WTC11 (cell line): ENCODE results near the gene RAB3D. TPM values are rescaled to one million over a fixed set of nuclear protein-coding genes. Genes with fewer than 3 reads are reported as not detected.

Source experiments
- ATAC-seq: fragments of 200-7000 bp; cut with Tn5 transposase; 2 replicates; pipeline ENCODE4 v1.10.0; 2021; ENCODE audit warnings: mild to moderate bottlenecking, moderate library complexity
- CTCF ChIA-PET: fragments of 300-600 bp; sonication (Branson Sonifier 250); formaldehyde crosslinking; loops from one replicate; lab custom pipeline; 2021; ENCODE audit warnings: antibody characterized with exemption; lab: Charles Lee
- POLR2A ChIA-PET: fragments of 350-600 bp; sonication (Branson Sonifier 250); formaldehyde crosslinking; loops from one replicate; lab custom pipeline; 2021; ENCODE audit warnings: antibody characterized with exemption; lab: Charles Lee
- DNase-seq: peaks from one replicate; pipeline ENCODE4 v3.0.0; 2021; ENCODE audit warnings: low spot score
- H3K27ac Mint-ChIP-seq: 2 replicates; pipeline ENCODE4 v1.8.0; 2021; ENCODE audit warnings: mixed read lengths
- H3K27me3 Mint-ChIP-seq: 2 replicates; pipeline ENCODE4 v1.8.0; 2021; ENCODE audit warnings: low read depth, mild to moderate bottlenecking, moderate library complexity, mixed read lengths
- H3K36me3 Mint-ChIP-seq: 2 replicates; pipeline ENCODE4 v1.8.0; 2021; ENCODE audit warnings: mixed read lengths
- H3K4me1 Mint-ChIP-seq: 2 replicates; pipeline ENCODE4 v1.8.0; 2022; ENCODE audit warnings: mixed read lengths
- H3K4me3 Mint-ChIP-seq: 2 replicates; pipeline ENCODE4 v1.8.0; 2021; ENCODE audit warnings: mild to moderate bottlenecking, moderate library complexity, mixed read lengths
- H3K9me3 Mint-ChIP-seq: 2 replicates; pipeline ENCODE4 v1.8.0; 2021; ENCODE audit warnings: mixed read lengths
- AR ChIP-seq: fragments of 250-450 bp; sonication (Bioruptor Pico); IDR thresholded peaks from 2 replicates; pipeline ENCODE4 v1.9.0; 2021; ENCODE audit warnings: mild to moderate bottlenecking
- CDX4 ChIP-seq: fragments of 250-450 bp; sonication (Bioruptor Pico); IDR thresholded peaks from 2 replicates; pipeline ENCODE4 v1.9.0; 2021; ENCODE audit warnings: moderate library complexity, mild to moderate bottlenecking, inconsistent platforms, borderline replicate concordance
- CREM ChIP-seq: sonication (generic); formaldehyde crosslinking; IDR thresholded peaks from 2 replicates; pipeline ENCODE4 v1.8.1; 2022; ENCODE audit warnings: mild to moderate bottlenecking, missing genetic modification reagents, moderate library complexity
- E2F4 ChIP-seq: sonication (generic); formaldehyde crosslinking; IDR thresholded peaks from 2 replicates; pipeline ENCODE4 v1.8.1; 2022; ENCODE audit warnings: low read depth, mild to moderate bottlenecking, moderate library complexity, missing genetic modification reagents, borderline replicate concordance
- ELF4 ChIP-seq: sonication (generic); formaldehyde crosslinking; IDR thresholded peaks from 2 replicates; pipeline ENCODE4 v1.8.1; 2022; ENCODE audit warnings: low read depth, mild to moderate bottlenecking, moderate library complexity, missing genetic modification reagents
- EMX1 ChIP-seq: fragments of 250-450 bp; sonication (Bioruptor Pico); IDR thresholded peaks from 2 replicates; pipeline ENCODE4 v1.8.0; 2021; ENCODE audit warnings: mild to moderate bottlenecking
- ETV6 ChIP-seq: sonication (generic); formaldehyde crosslinking; IDR thresholded peaks from 2 replicates; pipeline ENCODE4 v1.8.1; 2022; ENCODE audit warnings: mild to moderate bottlenecking, missing genetic modification reagents
- GABPB1 ChIP-seq: sonication (generic); formaldehyde crosslinking; IDR thresholded peaks from 2 replicates; pipeline ENCODE4 v1.8.1; 2023; ENCODE audit warnings: mild to moderate bottlenecking, missing genetic modification reagents
- GRHL2 ChIP-seq: fragments of 250-450 bp; sonication (Bioruptor Pico); IDR thresholded peaks from 2 replicates; pipeline ENCODE4 v1.8.0; 2022; ENCODE audit warnings: mild to moderate bottlenecking, moderate library complexity; ENCODE audit not compliant: insufficient replicate concordance, severe bottlenecking
- HMGA2 ChIP-seq: fragments of 250-450 bp; sonication (Bioruptor Pico); IDR thresholded peaks from 2 replicates; pipeline ENCODE4 v1.4.0; 2021; ENCODE audit warnings: mild to moderate bottlenecking, moderate library complexity
- HMGXB4 ChIP-seq: sonication (generic); formaldehyde crosslinking; IDR thresholded peaks from 2 replicates; pipeline ENCODE4 v1.8.1; 2023; ENCODE audit warnings: mild to moderate bottlenecking, moderate library complexity, missing genetic modification reagents
- MAX ChIP-seq: sonication (generic); formaldehyde crosslinking; IDR thresholded peaks from 2 replicates; pipeline ENCODE4 v1.8.0; 2022; ENCODE audit warnings: mild to moderate bottlenecking, missing genetic modification reagents
- MLX ChIP-seq: sonication (generic); formaldehyde crosslinking; IDR thresholded peaks from 2 replicates; pipeline ENCODE4 v1.8.1; 2023; ENCODE audit warnings: mild to moderate bottlenecking, missing genetic modification reagents, moderate library complexity
- NFE2L1 ChIP-seq: sonication (generic); formaldehyde crosslinking; IDR thresholded peaks from 2 replicates; pipeline ENCODE4 v1.8.1; 2023; ENCODE audit warnings: missing genetic modification reagents
- PREB ChIP-seq: sonication (generic); formaldehyde crosslinking; IDR thresholded peaks from 2 replicates; pipeline ENCODE4 v1.8.1; 2022; ENCODE audit warnings: mild to moderate bottlenecking, missing genetic modification reagents, moderate library complexity, borderline replicate concordance
- SMAD4 ChIP-seq: sonication (generic); formaldehyde crosslinking; IDR thresholded peaks from 2 replicates; pipeline ENCODE4 v1.8.0; 2022; ENCODE audit warnings: mild to moderate bottlenecking, missing genetic modification reagents
- TEAD1 ChIP-seq: sonication (generic); formaldehyde crosslinking; IDR thresholded peaks from 2 replicates; pipeline ENCODE4 v1.8.0; 2022; ENCODE audit warnings: mild to moderate bottlenecking, missing genetic modification reagents
- ZBTB21 ChIP-seq: sonication (generic); formaldehyde crosslinking; IDR thresholded peaks from 2 replicates; pipeline ENCODE4 v1.8.1; 2023; ENCODE audit warnings: mild to moderate bottlenecking, missing genetic modification reagents, borderline replicate concordance
- ZNF138 ChIP-seq: sonication (generic); formaldehyde crosslinking; conservative IDR thresholded peaks from 2 replicates; pipeline ENCODE4 v1.8.1; 2022; ENCODE audit warnings: mild to moderate bottlenecking, moderate library complexity, missing genetic modification reagents
- ZNF263 ChIP-seq: sonication (generic); formaldehyde crosslinking; IDR thresholded peaks from 2 replicates; pipeline ENCODE4 v1.8.1; 2022; ENCODE audit warnings: low read depth, mild to moderate bottlenecking, moderate library complexity, missing genetic modification reagents
- ZNF396 ChIP-seq: fragments of 250-450 bp; sonication (Bioruptor Pico); IDR thresholded peaks from 2 replicates; pipeline ENCODE4 v1.8.0; 2021; ENCODE audit warnings: mild to moderate bottlenecking, moderate library complexity, borderline replicate concordance
- ZNF671 ChIP-seq: fragments of 250-450 bp; sonication (Bioruptor Pico); IDR thresholded peaks from 2 replicates; pipeline ENCODE4 v1.8.0; 2021; ENCODE audit warnings: mild to moderate bottlenecking
- total RNA-seq: library from RNA; stranded (reverse); gene quantifications from 3 replicates; pipeline ENCODE4 v1.2.3, GENCODE V29; 2021

The RAB3D gene
- total RNA-seq, 1 experiment from 2014 or later: 18.9 TPM

- DNase-seq (no peak), ATAC-seq (no peak)
- no peak overlapping the region for H3K27ac Mint-ChIP-seq
- TF ChIP-seq TEAD1 (CRISPR knock-in tag): no peak
- TF ChIP-seq AR: no peak
- no peak for TF ChIP-seq ELF4 (CRISPR knock-in tag)
- TF ChIP-seq E2F4: no peak
- TF ChIP-seq SMAD4 (CRISPR knock-in tag): no peak
- no peak for TF ChIP-seq GRHL2
- no peak for TF ChIP-seq ZNF671 (CRISPR knock-in tag)
- no peak for TF ChIP-seq ZBTB21 (CRISPR knock-in tag)
- TF ChIP-seq CREM (CRISPR knock-in tag): no peak
- no peak for TF ChIP-seq ZNF396 (CRISPR knock-in tag)
- no peak for TF ChIP-seq NFE2L1 (CRISPR knock-in tag)
- TF ChIP-seq MLX (CRISPR knock-in tag): no peak
- TF ChIP-seq ETV6 (CRISPR knock-in tag): no peak
- no peak for TF ChIP-seq ZNF138 (CRISPR knock-in tag)
- TF ChIP-seq CDX4: no peak
- no peak for TF ChIP-seq MAX
- TF ChIP-seq GABPB1 (CRISPR knock-in tag): no peak
- TF ChIP-seq ZNF263: no peak
- TF ChIP-seq HMGA2 (CRISPR knock-in tag): no peak
- TF ChIP-seq, all 79 proteins: peak for 0
- ChIA-PET CTCF (interaction anchor here (1.6 to 3.6 kb wide), 2 partner anchors 75 to 95 kb away, joined by 5 to 12 read pairs; no protein-coding TSS in a partner anchor), POLR2A (no interaction called here)
- H3K9me3 Mint-ChIP-seq: no peaks in the 10 kb centered on the region
- no peaks in the 10 kb centered on the region for H3K4me1 Mint-ChIP-seq
- no peaks in the 10 kb centered on the region for H3K36me3 Mint-ChIP-seq
- no peaks in the 10 kb centered on the region for H3K27me3 Mint-ChIP-seq
- H3K4me3 Mint-ChIP-seq: no peak overlapping the region
Measured at GRCh38 chr19:11286312-11286974, 53.0 kb downstream of the RAB3D start.

GRCh38 chr19:11284515-11284914 is 54.9 kb downstream of the RAB3D start:
- ChIA-PET CTCF (interaction anchor here (0.8 to 3.6 kb wide), 4 partner anchors 9 to 151 kb away, joined by 3 to 12 read pairs (median 6); partner anchors contain the start of genes EPOR, ODAD3 and PRKCSH), POLR2A (interaction anchor here (0.6 kb wide), 1 partner anchor 30 kb away, joined by 4 read pairs; no protein-coding TSS in a partner anchor)
- no peak for ATAC-seq
- Mint-ChIP-seq H3K27ac (no peak overlapping the region), H3K36me3 (peaks cover 2% of the 10 kb centered on the region; the same call in 1 of the 2 replicates), H3K4me3 (no peak overlapping the region), H3K4me1 (no peaks in the 10 kb centered on the region), H3K27me3 (no peaks in the 10 kb centered on the region), H3K9me3 (0 out of 2 replicates have a peak, but pooled peaks cover 3% of the 10 kb centered on the region)
- no peak for DNase-seq
- TF ChIP-seq SMAD4 (CRISPR knock-in tag) (no peak), CREM (CRISPR knock-in tag) (no peak), E2F4 (no peak), HMGXB4 (CRISPR knock-in tag) (no peak), PREB (CRISPR knock-in tag) (no peak), EMX1 (CRISPR knock-in tag) (no peak)
